Activated naive CD8-positive, alpha-beta T cell treated with anti-CD3 and anti-CD28 coated beads for 36 hours (primary cell): Measurements from ENCODE around the gene CRYBG3. TPM values are rescaled to one million over a fixed set of nuclear protein-coding genes. Genes with fewer than 3 reads are reported as not detected.
"Not testable (repeated sequence)": the region's sequence is repeated elsewhere in the genome, so short reads cannot be mapped to it uniquely, and the experiment has no call there.

Experiments
- DNase-seq: peaks from one replicate; pipeline ENCODE4 v3.0.0; 2021
- H3K27ac Mint-ChIP-seq: one replicate; pipeline ENCODE4 v1.8.0; 2022; ENCODE audit warnings: mild to moderate bottlenecking, moderate library complexity, mixed read lengths
- H3K27me3 Mint-ChIP-seq: one replicate; pipeline ENCODE4 v1.8.0; 2022; ENCODE audit warnings: mild to moderate bottlenecking, mixed read lengths
- H3K36me3 Mint-ChIP-seq: one replicate; pipeline ENCODE4 v1.8.0; 2021; ENCODE audit warnings: mild to moderate bottlenecking, mixed read lengths
- H3K4me1 Mint-ChIP-seq: one replicate; pipeline ENCODE4 v1.8.0; 2021; ENCODE audit warnings: mixed read lengths
- H3K4me3 Mint-ChIP-seq: one replicate; pipeline ENCODE4 v1.8.0; 2022; ENCODE audit warnings: mild to moderate bottlenecking, moderate library complexity, mixed read lengths
- H3K9me3 Mint-ChIP-seq: one replicate; pipeline ENCODE4 v1.8.0; 2022; ENCODE audit warnings: mixed read lengths
- total RNA-seq, 2 experiments: library from RNA; stranded (reverse); gene quantifications; one replicate each; pipeline ENCODE4 v1.2.3, GENCODE V29; 2021

CRYBG3 gene
- total RNA-seq, 2 experiments from 2014 or later = 2.2 to 2.5 TPM

- no peaks in the 10 kb centered on the region for H3K36me3 Mint-ChIP-seq
- peaks cover 21% of the 10 kb centered on the region for H3K27me3 Mint-ChIP-seq
- H3K9me3 Mint-ChIP-seq = no peaks in the 10 kb centered on the region
- H3K27ac Mint-ChIP-seq = no peak overlapping the region
- DNase-seq = no peak
- no peak overlapping the region for H3K4me3 Mint-ChIP-seq
- peaks cover 17% of the 10 kb centered on the region for H3K4me1 Mint-ChIP-seq
These were observed 3.3 kb downstream of the CRYBG3 start for GRCh38 chr3:97825101-97825500.

DNA sequence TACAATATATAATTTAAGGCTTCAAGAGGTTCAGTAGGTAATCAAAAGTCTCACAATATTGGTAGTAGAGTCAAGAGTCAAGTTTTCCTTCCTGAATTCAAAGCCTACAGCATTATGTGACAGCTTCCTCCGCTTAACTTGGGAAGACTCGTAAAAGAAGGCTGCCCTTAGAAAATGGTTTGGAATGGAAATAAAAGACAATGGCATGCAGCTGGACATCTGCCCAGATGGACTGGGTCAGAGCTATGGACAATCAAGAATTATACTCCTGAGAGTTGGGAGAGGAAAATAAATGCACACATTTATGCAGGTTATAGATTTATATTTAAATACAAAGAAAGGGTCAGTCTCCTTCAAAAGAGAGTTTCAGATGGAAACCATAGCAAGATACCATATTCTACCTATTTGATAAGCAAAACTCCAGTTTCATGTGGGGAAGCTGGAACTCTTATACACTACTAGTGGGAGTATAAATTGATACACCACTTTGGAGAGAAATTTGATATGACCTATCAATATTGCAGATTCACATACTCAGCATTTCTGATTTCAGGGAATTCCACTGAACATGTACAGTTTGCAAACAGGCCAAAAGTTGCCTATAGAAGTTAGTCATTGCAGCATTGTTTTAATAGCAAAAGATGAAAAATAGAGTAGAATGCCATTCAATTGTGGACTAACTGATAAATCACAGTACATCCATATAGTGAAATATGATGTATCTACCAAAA lies 6.1 kb downstream of the CRYBG3 start:
- no peak overlapping the region for H3K4me3 Mint-ChIP-seq
- no peak overlapping the region for H3K27ac Mint-ChIP-seq

DNA sequence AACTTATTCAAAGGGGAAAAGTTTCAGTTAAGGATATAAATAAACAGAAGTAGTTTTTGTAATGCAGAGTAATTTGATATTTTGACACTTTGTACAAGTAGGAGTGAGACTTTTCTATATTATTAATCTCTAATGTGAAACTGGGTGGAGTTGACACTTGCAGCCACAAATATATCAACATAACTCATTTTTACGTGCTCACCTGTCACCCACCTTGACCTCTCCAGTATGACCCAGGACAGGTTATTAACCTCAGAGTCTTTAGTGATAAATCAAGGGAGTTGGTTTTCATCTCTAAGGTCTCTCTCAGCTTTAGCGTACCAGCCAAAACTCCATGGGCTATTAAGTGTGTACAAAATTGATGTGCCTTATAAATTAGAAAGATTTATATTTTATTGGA lies 7.4 kb downstream of the CRYBG3 start:
- H3K4me3 Mint-ChIP-seq = no peak overlapping the region
- H3K4me1 Mint-ChIP-seq = no peaks in the 10 kb centered on the region
- peaks cover 2% of the 10 kb centered on the region for H3K36me3 Mint-ChIP-seq
- H3K9me3 Mint-ChIP-seq = peaks cover 4% of the 10 kb centered on the region
- DNase-seq = no peak
- H3K27me3 Mint-ChIP-seq = no peaks in the 10 kb centered on the region
- no peak overlapping the region for H3K27ac Mint-ChIP-seq

More for the DNA sequence above, 6.1 kb downstream of the CRYBG3 start:
- Mint-ChIP-seq H3K9me3 (peaks cover 2% of the 10 kb centered on the region), H3K27me3 (peaks cover 8% of the 10 kb centered on the region), H3K4me1 (peaks cover 7% of the 10 kb centered on the region), H3K36me3 (peaks cover 2% of the 10 kb centered on the region)
- DNase-seq = no peak

DNA sequence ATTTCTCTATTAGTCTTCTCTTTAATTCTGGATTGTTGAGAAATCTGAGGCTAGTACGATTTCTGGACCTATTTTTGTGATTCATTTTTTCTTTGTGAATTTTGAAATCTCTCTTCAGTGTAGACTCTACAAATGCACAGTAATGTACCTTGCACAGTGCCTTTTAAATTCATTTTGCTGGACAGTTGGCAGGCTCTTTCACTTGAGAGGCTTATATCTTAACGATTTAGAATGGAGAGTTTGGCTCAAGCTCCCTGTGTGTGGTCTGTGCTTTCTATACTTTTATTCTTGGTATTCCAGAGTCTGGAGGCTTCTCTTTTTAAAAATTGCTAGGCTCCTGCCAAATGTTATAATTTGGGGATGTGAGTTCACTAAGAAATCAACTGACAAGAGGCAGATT lies 8.8 kb downstream of the CRYBG3 start:
- H3K36me3 Mint-ChIP-seq = peaks cover 2% of the 10 kb centered on the region
- no peaks in the 10 kb centered on the region for H3K27me3 Mint-ChIP-seq
- H3K27ac Mint-ChIP-seq = no peak overlapping the region
- peaks cover 4% of the 10 kb centered on the region for H3K9me3 Mint-ChIP-seq
- no peak for DNase-seq
- H3K4me3 Mint-ChIP-seq = no peak overlapping the region
- H3K4me1 Mint-ChIP-seq = no peaks in the 10 kb centered on the region

DNA sequence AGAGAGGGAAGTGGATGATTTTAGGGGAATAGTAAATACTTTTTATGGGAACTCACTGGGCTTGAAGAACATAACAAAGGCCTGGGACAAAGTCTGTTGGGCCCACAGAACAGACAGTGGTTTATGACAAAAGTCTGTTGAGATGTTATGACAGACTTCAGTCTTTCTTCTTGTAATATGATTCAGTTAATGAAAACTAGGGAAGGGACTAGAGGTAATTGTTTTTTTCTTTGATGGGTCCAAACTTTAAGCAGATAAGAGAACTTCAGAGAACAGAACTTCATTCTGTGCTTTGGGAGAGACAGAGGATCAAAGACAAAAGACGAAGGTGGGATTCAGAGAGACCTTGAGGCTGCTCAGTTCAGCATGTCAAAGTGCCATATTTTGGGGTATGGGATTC lies 9.3 kb downstream of the CRYBG3 start:
- peaks cover 2% of the 10 kb centered on the region for H3K36me3 Mint-ChIP-seq
- no peak overlapping the region for H3K27ac Mint-ChIP-seq
- H3K4me3 Mint-ChIP-seq = no peak overlapping the region
- no peaks in the 10 kb centered on the region for H3K27me3 Mint-ChIP-seq
- H3K9me3 Mint-ChIP-seq = peaks cover 4% of the 10 kb centered on the region
- no peaks in the 10 kb centered on the region for H3K4me1 Mint-ChIP-seq
- DNase-seq = no peak

- not testable (repeated sequence) for H3K27me3 Mint-ChIP-seq, H3K27ac Mint-ChIP-seq, H3K36me3 Mint-ChIP-seq, H3K4me3 Mint-ChIP-seq, DNase-seq, H3K4me1 Mint-ChIP-seq, H3K9me3 Mint-ChIP-seq
These were observed 11.4 kb downstream of the CRYBG3 start for GRCh38 chr3:97833184-97833583.

DNA sequence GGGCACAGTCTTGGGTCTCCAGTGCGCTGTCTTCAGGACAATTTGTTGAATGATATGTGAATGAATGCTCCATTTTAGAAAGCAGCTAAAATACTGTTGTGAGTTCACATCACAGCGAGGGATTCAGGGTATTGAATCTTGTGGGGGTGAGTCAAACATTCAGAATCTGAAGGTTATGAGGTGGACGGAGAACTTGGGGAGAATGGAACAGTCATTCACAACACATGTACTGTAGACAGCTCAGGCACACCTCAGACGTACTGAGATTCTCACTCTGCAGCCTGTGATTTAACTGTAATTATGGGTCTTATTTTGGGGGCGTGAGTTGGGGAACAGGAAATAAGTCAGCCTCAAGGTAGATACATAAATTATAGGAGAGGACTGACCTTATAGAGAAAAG lies 13.9 kb downstream of the CRYBG3 start:
- Mint-ChIP-seq H3K27ac (no peak overlapping the region), H3K27me3 (peaks cover 3% of the 10 kb centered on the region), H3K4me1 (no peaks in the 10 kb centered on the region), H3K36me3 (peaks cover 2% of the 10 kb centered on the region), H3K4me3 (no peak overlapping the region), H3K9me3 (peaks cover 4% of the 10 kb centered on the region)
- no peak for DNase-seq

GRCh38 chr3:97838393-97838792 lies 16.6 kb downstream of the CRYBG3 start:
- Mint-ChIP-seq H3K36me3 (no peaks in the 10 kb centered on the region), H3K4me1 (no peaks in the 10 kb centered on the region), H3K9me3 (no peaks in the 10 kb centered on the region), H3K27ac (no peak overlapping the region), H3K4me3 (no peak overlapping the region), H3K27me3 (peaks cover 3% of the 10 kb centered on the region)
- DNase-seq = no peak

DNA sequence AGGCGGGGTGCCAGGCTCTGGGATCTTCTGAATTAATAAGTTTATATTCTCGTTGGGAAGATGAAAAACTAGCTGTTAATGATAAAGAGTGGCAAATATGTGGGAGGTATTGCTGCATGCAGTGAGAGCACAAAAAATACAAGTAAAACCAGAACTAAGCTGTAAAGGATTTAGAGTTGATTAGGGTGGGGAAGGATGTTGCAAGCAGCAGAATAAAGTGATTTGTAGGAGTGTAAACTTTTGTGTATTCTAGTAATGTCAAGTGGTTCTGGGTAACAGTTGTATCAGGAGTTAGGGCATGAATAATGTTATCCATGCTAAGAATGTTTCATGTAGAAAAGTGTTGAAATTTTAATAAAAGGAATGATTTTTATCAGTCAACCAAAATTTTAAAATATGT lies 18.1 kb downstream of the CRYBG3 start:
- H3K9me3 Mint-ChIP-seq = no peaks in the 10 kb centered on the region
- H3K27me3 Mint-ChIP-seq = peaks cover 3% of the 10 kb centered on the region
- H3K36me3 Mint-ChIP-seq = no peaks in the 10 kb centered on the region

GRCh38 chr3:97841304-97841703 lies 19.5 kb downstream of the CRYBG3 start:
- no peak overlapping the region for H3K4me3 Mint-ChIP-seq
- no peak overlapping the region for H3K27ac Mint-ChIP-seq
- peaks cover 3% of the 10 kb centered on the region for H3K27me3 Mint-ChIP-seq

More for the DNA sequence above, 18.1 kb downstream of the CRYBG3 start:
- no peak overlapping the region for H3K4me3 Mint-ChIP-seq
- H3K4me1 Mint-ChIP-seq = no peaks in the 10 kb centered on the region
- no peak overlapping the region for H3K27ac Mint-ChIP-seq
- DNase-seq = no peak

GRCh38 chr3:97841956-97842355 lies 20.1 kb downstream of the CRYBG3 start:
- no peaks in the 10 kb centered on the region for H3K4me1 Mint-ChIP-seq
- no peak for DNase-seq
- no peak overlapping the region for H3K4me3 Mint-ChIP-seq
- no peak overlapping the region for H3K27ac Mint-ChIP-seq
- H3K9me3 Mint-ChIP-seq = no peaks in the 10 kb centered on the region
- H3K27me3 Mint-ChIP-seq = peaks cover under 1% of the 10 kb centered on the region
- peaks cover 2% of the 10 kb centered on the region for H3K36me3 Mint-ChIP-seq

More at GRCh38 chr3:97841304-97841703, 19.5 kb downstream of the CRYBG3 start:
- Mint-ChIP-seq H3K36me3 (peaks cover 2% of the 10 kb centered on the region), H3K9me3 (no peaks in the 10 kb centered on the region), H3K4me1 (no peaks in the 10 kb centered on the region)
- DNase-seq = no peak

DNA sequence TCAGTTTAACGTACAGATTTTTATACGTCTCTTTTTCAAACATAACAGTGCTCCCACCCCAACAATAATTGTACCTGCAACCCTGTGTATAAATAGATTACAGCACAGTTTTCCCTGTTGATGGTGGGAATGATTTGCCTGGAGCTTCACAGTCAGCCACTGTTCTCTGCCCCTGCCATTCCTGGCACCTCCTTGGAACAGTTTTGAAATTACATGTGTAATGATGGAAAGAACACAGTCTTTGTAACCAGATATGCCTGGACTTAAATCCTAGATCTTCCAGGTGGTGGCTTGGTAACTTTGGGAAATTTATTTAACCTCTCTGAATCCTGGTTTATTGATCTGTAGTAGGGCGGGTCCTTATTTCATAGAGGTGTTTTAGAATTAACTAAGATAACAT lies 27.0 kb downstream of the CRYBG3 start:
- no peaks in the 10 kb centered on the region for H3K4me1 Mint-ChIP-seq
- peaks cover 2% of the 10 kb centered on the region for H3K36me3 Mint-ChIP-seq
- DNase-seq = no peak
- H3K27ac Mint-ChIP-seq = no peak overlapping the region
- peaks cover 2% of the 10 kb centered on the region for H3K9me3 Mint-ChIP-seq
- no peaks in the 10 kb centered on the region for H3K27me3 Mint-ChIP-seq
- H3K4me3 Mint-ChIP-seq = no peak overlapping the region

- H3K4me3 Mint-ChIP-seq = no peak overlapping the region
- no peaks in the 10 kb centered on the region for H3K27me3 Mint-ChIP-seq
- no peaks in the 10 kb centered on the region for H3K36me3 Mint-ChIP-seq
- no peaks in the 10 kb centered on the region for H3K4me1 Mint-ChIP-seq
- no peak overlapping the region for H3K27ac Mint-ChIP-seq
- H3K9me3 Mint-ChIP-seq = peaks cover 7% of the 10 kb centered on the region
- no peak for DNase-seq
These were observed 35.6 kb downstream of the CRYBG3 start for GRCh38 chr3:97857401-97857800.

GRCh38 chr3:97860364-97860763 lies 38.6 kb downstream of the CRYBG3 start:
- DNase-seq = no peak
- H3K4me1 Mint-ChIP-seq = no peaks in the 10 kb centered on the region

GRCh38 chr3:97862582-97862981 lies 40.8 kb downstream of the CRYBG3 start:
- Mint-ChIP-seq H3K36me3 (no peaks in the 10 kb centered on the region), H3K27ac (no peak overlapping the region), H3K27me3 (no peaks in the 10 kb centered on the region), H3K4me1 (no peaks in the 10 kb centered on the region), H3K9me3 (no peaks in the 10 kb centered on the region), H3K4me3 (no peak overlapping the region)
- no peak for DNase-seq

More at GRCh38 chr3:97860364-97860763, 38.6 kb downstream of the CRYBG3 start:
- H3K4me3 Mint-ChIP-seq = no peak overlapping the region
- no peak overlapping the region for H3K27ac Mint-ChIP-seq
- no peaks in the 10 kb centered on the region for H3K9me3 Mint-ChIP-seq
- no peaks in the 10 kb centered on the region for H3K27me3 Mint-ChIP-seq
- no peaks in the 10 kb centered on the region for H3K36me3 Mint-ChIP-seq

DNA sequence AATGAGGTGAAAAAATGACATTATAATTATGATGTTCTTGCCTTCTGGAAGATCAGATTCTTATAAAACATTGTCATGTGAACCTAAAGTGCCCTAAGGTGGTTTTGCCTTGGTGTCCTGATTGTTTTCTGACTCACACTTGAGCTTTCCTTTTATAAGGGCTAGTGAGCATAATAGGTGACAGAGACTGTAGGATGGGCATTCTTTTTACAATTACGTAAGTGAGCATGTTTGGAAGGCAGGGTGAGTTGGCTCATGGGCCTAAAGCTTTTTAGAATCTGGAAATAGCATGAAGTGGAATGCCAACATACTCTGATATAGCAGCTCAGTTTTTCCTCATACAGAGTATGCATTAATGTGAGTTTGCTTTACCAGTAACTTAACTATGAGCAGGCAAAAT lies 41.2 kb downstream of the CRYBG3 start:
- Mint-ChIP-seq H3K9me3 (no peaks in the 10 kb centered on the region), H3K27me3 (no peaks in the 10 kb centered on the region), H3K4me3 (no peak overlapping the region), H3K4me1 (no peaks in the 10 kb centered on the region), H3K27ac (no peak overlapping the region), H3K36me3 (no peaks in the 10 kb centered on the region)
- DNase-seq = no peak
